GM18511 (cell line): ENCODE results near the gene CPSF4L.

ENCODE experiments used
- ATAC-seq: cut with Tn5 transposase; IDR thresholded peaks from one replicate; pipeline ENCODE4 v1.9.1; 2021; ENCODE audit warnings: mild to moderate bottlenecking, moderate library complexity; ENCODE audit not compliant: unreplicated experiment

The CPSF4L gene

GRCh38 chr17:73237714-73238113 is 24.0 kb downstream of the CPSF4L start:
- no peak for ATAC-seq

DNA sequence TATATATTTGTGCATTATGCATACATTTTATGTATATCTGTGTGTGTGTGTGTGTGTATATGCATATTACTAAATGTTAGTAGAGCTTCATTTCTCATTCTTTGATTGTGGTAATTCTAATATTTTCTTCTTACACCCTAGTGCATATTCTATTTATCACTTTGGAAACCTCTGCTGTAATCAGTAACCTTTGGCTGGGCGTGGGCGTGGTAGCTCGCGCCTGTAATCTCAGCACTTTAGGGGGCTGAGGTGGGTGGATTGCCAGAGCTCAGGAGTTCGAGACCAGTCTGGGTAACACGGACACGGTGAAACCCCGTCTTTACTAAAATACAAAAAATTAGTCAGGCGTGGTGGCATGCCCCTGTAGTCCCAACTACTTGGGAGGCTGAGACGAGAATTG is 26.9 kb downstream of the CPSF4L start:
- no peak for ATAC-seq

- peak; percentile 37 for ATAC-seq
Observed at GRCh38 chr17:73232587-73233373, 28.9 kb downstream of the CPSF4L start.

DNA sequence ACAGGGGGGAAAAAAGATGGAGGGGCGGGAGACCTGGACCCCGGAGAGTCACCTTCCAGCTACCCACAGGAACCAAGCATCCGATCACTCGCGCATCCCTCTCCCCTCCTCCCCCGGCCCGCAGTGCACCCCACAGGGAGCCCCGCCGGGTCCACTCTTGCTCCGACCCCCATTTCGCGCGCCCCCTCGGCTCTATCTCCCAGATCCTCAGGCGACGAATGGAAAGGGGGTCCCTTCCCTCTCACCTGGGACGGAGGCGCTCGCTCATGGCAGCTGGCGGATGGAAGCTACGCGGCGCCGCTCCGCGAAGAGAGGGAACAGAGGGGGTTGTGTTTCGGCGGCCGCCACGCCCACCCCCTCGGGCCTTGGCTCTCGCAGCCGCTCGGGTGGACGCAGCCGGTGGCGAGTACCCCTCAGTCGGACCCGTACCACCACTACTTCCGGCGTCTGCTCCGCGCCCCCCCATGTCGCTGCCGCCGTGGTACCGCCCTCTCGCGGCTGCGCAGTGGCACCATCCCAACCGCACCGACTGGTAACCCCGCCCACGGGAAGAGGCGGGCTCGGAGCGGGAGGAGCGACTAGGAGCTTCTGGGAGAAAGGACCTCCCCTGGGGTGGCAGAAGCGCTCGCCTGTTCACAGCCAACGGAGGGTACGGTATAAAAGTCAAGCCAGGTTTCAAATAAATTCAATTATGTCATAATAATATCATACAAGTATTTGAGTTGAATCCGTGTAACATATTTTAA is 29.7 kb downstream of the CPSF4L start:
- ATAC-seq: peak; percentile 77

- ATAC-seq: no peak
Observed at GRCh38 chr17:73231395-73231794, 30.3 kb downstream of the CPSF4L start.

GRCh38 chr17:73230088-73230487 is 31.6 kb downstream of the CPSF4L start:
- no peak for ATAC-seq

GRCh38 chr17:73228748-73229236 is 32.9 kb downstream of the CPSF4L start:
- peak; percentile 45 for ATAC-seq

- no peak for ATAC-seq
Observed at GRCh38 chr17:73227944-73228343, 33.7 kb downstream of the CPSF4L start.

DNA sequence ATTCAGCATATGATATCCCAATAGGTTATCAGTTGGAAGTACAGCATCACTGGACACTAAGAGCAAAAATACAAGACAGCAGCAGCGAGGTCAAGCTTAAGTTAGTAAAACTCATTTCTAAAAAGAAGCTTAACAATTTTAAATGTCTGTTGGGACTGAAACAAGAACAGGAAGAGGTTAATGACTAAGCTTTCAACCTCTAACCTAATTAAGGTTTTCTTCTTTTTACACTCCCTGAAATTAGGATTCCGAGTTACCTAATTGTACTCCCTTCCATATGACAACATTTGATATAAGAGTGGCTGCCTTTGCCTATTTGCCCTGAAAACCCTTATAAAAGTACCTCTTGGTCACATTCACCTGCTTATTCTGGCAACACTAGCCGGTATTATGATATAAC is 34.3 kb downstream of the CPSF4L start:
- no peak for ATAC-seq

- no peak for ATAC-seq
Observed at GRCh38 chr17:73226556-73227172, 35.0 kb downstream of the CPSF4L start.

GRCh38 chr17:73224663-73225305 is 36.9 kb downstream of the CPSF4L start:
- ATAC-seq: no peak

GRCh38 chr17:73224237-73224636 is 37.4 kb downstream of the CPSF4L start:
- no peak for ATAC-seq

- ATAC-seq: no peak
Observed at GRCh38 chr17:73223626-73224230, 38.0 kb downstream of the CPSF4L start.

DNA sequence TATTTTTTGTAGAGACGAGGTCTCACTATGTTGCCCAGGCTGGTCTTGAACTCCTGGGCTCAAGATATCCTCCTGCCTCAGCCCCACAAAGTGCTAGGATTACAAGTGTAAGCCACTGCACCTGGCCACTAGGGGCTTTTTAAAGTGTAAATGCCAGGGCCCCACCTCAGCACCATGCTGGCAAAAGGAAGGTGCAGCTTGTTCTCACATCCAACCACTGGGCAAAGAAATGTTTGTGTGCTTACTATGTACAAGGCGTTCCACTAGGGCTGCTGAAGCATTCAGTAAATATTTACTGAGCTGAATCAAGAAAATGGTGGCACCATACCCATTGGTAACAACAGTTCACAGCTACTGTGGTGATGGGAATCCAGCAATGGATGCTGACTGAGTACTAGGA is 46.2 kb downstream of the CPSF4L start:
- no peak for ATAC-seq

DNA sequence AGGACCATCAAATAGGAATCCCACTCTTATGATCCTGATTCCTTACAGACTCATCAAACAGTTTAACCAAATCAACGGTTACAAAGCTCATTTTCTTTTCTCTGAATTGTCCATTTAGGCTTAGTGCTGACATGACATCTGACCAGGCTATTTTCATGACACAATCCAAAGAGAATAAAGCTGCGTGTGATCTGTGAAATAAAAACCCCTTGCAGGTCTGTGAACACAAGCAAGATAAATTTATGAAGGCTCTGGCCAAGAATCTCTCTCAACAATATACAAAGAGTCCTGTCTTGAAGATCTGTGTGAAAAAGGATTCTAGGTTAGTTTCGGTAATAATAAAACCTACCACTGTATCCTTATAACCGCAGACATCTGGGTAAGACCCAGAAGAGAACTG is 46.8 kb downstream of the CPSF4L start:
- no peak for ATAC-seq

GRCh38 chr17:73214008-73214407 is 47.7 kb downstream of the CPSF4L start:
- no peak for ATAC-seq

DNA sequence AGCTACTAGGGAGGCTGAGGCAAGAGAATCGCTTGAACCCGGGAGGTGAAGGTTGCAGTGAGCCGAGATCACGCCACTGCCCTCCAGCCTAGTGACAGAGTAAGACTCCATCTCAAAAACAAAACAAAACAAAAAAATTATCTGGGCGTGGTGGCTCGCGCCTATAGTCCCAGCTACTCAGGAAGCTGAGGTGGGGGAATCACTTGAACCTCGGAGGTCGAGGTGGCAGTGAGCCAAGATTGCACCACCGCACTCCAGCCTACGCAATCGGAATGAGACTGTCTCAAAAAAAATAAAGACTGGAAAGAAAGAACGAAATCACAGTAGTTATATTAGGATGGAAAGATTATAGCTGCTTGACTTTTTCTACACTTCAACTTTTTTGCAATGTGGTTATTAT is 49.9 kb downstream of the CPSF4L start:
- no peak for ATAC-seq

- no peak for ATAC-seq
Observed at GRCh38 chr17:73210002-73210678, 51.5 kb downstream of the CPSF4L start.

- no peak for ATAC-seq
Observed at GRCh38 chr17:73209436-73209835, 52.2 kb downstream of the CPSF4L start.

- ATAC-seq: no peak
Observed at GRCh38 chr17:73208139-73208827, 53.4 kb downstream of the CPSF4L start.
